Measurements from ENCODE around the gene ZFYVE26.
A peak's percentile ranks its signal among the peaks of the same experiment; 100 is the strongest.

Gene ZFYVE26

DNA sequence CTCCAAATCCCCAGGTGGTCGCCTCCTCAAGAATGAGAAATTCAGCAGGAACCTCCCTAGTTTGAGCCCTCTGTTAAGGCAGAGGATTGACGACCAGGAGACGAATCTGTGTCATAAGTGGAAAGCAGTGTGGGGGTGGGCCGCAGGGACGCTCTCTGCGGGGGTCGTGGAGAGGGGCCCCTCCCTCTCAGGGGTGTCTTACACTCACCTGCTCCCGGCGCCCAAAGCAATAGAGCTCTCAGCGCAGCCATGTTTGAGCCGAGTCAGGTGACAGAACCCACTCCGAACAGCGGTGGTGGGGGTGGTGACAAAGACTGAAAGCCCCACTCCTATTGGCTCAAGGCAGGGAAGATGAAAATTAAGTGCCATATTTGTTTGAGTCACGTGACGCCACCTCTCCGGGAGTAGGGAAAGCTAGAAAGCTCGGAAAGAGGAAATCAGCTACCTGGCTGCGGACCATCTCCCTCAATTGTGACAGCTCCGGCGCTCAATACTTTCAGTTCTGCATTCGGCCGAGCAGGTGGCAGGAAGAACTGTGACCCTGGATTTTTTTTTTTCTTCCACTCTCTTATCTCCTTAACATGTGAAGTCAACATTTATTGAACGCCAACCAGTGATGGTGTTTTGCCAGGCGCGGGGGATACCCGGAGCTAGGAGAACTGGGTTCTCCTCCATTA, at the start of gene ZFYVE26:
ZFYVE26 (minus strand) TSS at position 265 of the 677 bp plus-strand sequence. CDS start 627 bp downstream, outside the sequence.
- TF ChIP-seq YY1 (IDR thresholded peaks at IDR 0.05; ENCODE audit: insufficient read depth, insufficient read length) (peak; percentile 87), ZNF274 (IDR thresholded peaks at IDR 0.05; ENCODE audit: low read depth, low read length) (no peak)
- H3K9ac ChIP-seq (ENCODE audit: insufficient read length, low read depth) = peak within 1 kb of the TSS; percentile 58
- peak within 1 kb of the TSS; percentile 65 for H3K4me3 ChIP-seq (ENCODE audit: insufficient read length, low read depth)
- H3K36me3 ChIP-seq (ENCODE audit: insufficient read depth, insufficient read length, low read length) = peaks cover 17% of the 10 kb centered on the region
- H3K27me3 ChIP-seq (ENCODE audit: insufficient read depth, insufficient read length) = no peaks in the 10 kb centered on the region
- peak; percentile 74 for DNase-seq (ENCODE audit: low read depth, low spot score)
- H3K4me1 ChIP-seq (ENCODE audit: insufficient read depth, insufficient read length) = peaks cover 5% of the 10 kb centered on the region
- no peaks in the 10 kb centered on the region for H3K9me3 ChIP-seq (ENCODE audit: insufficient read depth, low read length)

DNA sequence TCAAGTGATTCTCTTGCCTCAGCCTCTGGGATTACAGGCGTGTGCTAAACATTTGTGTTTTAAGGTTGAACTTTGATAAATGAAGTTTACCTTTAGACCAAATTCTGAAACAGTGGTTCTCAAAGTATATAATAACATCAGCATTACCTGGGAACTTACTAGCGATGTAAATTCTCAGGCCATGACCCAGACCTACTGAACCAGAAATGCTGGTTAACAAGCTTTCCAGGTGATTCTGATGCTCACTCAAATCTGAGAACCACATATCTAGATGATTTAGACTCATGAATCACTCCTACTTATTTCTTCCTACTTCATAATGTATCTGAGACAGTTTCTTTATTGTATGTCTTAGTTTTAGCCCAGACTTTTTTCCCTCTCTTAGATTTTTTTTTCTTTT, 46.8 kb upstream of the ZFYVE26 start:
- Histone ChIP-seq H3K27me3 (ENCODE audit: insufficient read depth, insufficient read length) (no peaks in the 10 kb centered on the region), H3K36me3 (ENCODE audit: insufficient read depth, insufficient read length, low read length) (no peaks in the 10 kb centered on the region), H3K4me1 (ENCODE audit: insufficient read depth, insufficient read length) (no peaks in the 10 kb centered on the region), H3K9ac (ENCODE audit: insufficient read length, low read depth) (no peak overlapping the region), H3K4me3 (ENCODE audit: insufficient read length, low read depth) (no peak overlapping the region), H3K9me3 (ENCODE audit: insufficient read depth, low read length) (peaks cover 9% of the 10 kb centered on the region)
- no peak for DNase-seq (ENCODE audit: low read depth, low spot score)
- TF ChIP-seq YY1 (IDR thresholded peaks at IDR 0.05; ENCODE audit: insufficient read depth, insufficient read length) (no peak), ZNF274 (IDR thresholded peaks at IDR 0.05; ENCODE audit: low read depth, low read length) (no peak), SUZ12 (IDR thresholded peaks at IDR 0.05; ENCODE audit: extremely low read depth, insufficient read depth, insufficient read length) (no peak)

DNA sequence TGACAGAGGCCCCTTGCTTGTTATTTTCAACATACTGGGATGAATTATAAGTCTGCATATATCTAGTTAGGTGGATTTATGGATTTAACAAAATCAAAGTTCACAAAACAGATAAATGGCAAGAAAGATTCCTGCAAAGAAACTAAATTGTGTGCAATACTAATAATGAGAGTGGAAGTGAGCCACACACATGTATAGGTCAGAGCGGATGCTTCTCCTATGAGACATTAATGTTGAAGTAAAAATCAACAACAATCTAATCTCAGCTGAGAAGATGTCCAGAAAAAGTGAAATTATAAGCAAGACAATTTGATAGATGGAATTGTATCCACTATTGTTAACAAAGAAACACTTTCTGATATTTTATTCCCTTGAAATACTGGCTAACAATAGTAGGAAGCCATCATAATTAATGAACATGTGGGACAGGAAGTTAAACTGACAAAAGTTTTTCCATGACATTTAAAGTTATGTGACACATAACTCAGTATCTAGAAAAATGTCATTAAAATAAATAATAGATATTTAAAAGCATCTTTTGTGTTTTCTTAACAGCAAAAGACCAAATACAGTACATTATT, 42.9 kb upstream of the ZFYVE26 start:
- TF ChIP-seq SUZ12 (IDR thresholded peaks at IDR 0.05; ENCODE audit: extremely low read depth, insufficient read depth, insufficient read length) = no peak
- TF ChIP-seq ZNF274 (IDR thresholded peaks at IDR 0.05; ENCODE audit: low read depth, low read length) = no peak
- no peak for TF ChIP-seq YY1 (IDR thresholded peaks at IDR 0.05; ENCODE audit: insufficient read depth, insufficient read length)
- no peak for DNase-seq (ENCODE audit: low read depth, low spot score)
- H3K4me1 ChIP-seq (ENCODE audit: insufficient read depth, insufficient read length) = no peaks in the 10 kb centered on the region
- no peaks in the 10 kb centered on the region for H3K36me3 ChIP-seq (ENCODE audit: insufficient read depth, insufficient read length, low read length)
- no peak overlapping the region for H3K4me3 ChIP-seq (ENCODE audit: insufficient read length, low read depth)
- no peaks in the 10 kb centered on the region for H3K9me3 ChIP-seq (ENCODE audit: insufficient read depth, low read length)
- H3K9ac ChIP-seq (ENCODE audit: insufficient read length, low read depth) = no peak overlapping the region
- H3K27me3 ChIP-seq (ENCODE audit: insufficient read depth, insufficient read length) = no peaks in the 10 kb centered on the region

DNA sequence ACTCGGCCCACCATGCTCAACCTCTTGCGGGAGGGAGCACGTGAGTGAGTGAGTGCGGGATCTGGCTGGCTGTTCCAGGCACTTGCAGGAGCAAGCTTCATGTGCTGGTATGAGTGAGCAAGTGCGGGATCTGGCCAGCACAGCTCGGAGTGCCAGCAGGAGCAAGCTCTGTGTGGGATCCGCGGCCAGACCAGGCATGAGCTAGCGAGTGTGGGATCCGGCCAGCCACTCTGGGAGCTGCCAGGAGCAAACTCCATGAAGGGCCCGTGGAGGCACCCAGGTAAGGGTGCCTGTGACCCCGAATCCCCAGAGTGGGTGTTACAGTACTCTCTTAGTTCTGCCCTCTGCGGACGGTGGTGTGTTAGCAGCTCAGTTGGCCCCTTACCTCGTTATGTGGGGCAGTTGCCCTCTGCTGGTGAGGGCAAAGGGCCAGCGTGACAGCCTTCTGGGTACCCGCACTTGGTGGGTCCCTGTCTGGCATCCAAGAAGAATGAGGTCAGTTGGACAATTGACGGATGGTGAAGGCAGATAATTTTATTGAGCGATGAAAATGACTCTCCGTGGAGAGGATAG, 41.5 kb upstream of the ZFYVE26 start:
- Histone ChIP-seq H3K4me3 (ENCODE audit: insufficient read length, low read depth) (no peak overlapping the region), H3K36me3 (ENCODE audit: insufficient read depth, insufficient read length, low read length) (no peaks in the 10 kb centered on the region), H3K4me1 (ENCODE audit: insufficient read depth, insufficient read length) (no peaks in the 10 kb centered on the region), H3K9me3 (ENCODE audit: insufficient read depth, low read length) (no peaks in the 10 kb centered on the region), H3K9ac (ENCODE audit: insufficient read length, low read depth) (no peak overlapping the region), H3K27me3 (ENCODE audit: insufficient read depth, insufficient read length) (no peaks in the 10 kb centered on the region)
- DNase-seq (ENCODE audit: low read depth, low spot score) = no peak
- TF ChIP-seq ZNF274 (IDR thresholded peaks at IDR 0.05; ENCODE audit: low read depth, low read length) (no peak), SUZ12 (IDR thresholded peaks at IDR 0.05; ENCODE audit: extremely low read depth, insufficient read depth, insufficient read length) (no peak), YY1 (IDR thresholded peaks at IDR 0.05; ENCODE audit: insufficient read depth, insufficient read length) (no peak)

DNA sequence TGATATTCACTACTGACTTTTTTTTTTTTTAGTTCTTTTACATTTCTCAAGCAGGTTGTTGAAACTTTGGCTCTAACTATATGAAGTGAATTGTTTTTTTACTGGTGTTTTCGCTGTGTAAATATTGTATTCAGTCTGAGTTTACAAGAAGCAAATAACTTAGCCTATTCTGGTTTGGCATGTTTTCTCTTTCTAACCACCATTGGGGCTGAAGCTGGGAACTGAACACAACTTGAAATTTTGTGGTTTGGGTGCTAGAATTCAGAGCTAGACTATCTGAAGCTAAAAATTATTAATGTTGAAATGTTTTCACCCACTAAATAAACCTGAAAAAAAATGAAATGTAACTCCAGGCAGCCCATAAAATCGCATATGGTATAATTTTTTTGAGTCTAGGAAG, 40.4 kb upstream of the ZFYVE26 start:
- TF ChIP-seq YY1 (IDR thresholded peaks at IDR 0.05; ENCODE audit: insufficient read depth, insufficient read length) = no peak
- no peak for TF ChIP-seq ZNF274 (IDR thresholded peaks at IDR 0.05; ENCODE audit: low read depth, low read length)
- TF ChIP-seq SUZ12 (IDR thresholded peaks at IDR 0.05; ENCODE audit: extremely low read depth, insufficient read depth, insufficient read length) = no peak
- Histone ChIP-seq H3K36me3 (ENCODE audit: insufficient read depth, insufficient read length, low read length) (no peaks in the 10 kb centered on the region), H3K9ac (ENCODE audit: insufficient read length, low read depth) (no peak overlapping the region), H3K4me1 (ENCODE audit: insufficient read depth, insufficient read length) (no peaks in the 10 kb centered on the region), H3K9me3 (ENCODE audit: insufficient read depth, low read length) (no peaks in the 10 kb centered on the region), H3K4me3 (ENCODE audit: insufficient read length, low read depth) (no peak overlapping the region), H3K27me3 (ENCODE audit: insufficient read depth, insufficient read length) (no peaks in the 10 kb centered on the region)
- no peak for DNase-seq (ENCODE audit: low read depth, low spot score)

DNA sequence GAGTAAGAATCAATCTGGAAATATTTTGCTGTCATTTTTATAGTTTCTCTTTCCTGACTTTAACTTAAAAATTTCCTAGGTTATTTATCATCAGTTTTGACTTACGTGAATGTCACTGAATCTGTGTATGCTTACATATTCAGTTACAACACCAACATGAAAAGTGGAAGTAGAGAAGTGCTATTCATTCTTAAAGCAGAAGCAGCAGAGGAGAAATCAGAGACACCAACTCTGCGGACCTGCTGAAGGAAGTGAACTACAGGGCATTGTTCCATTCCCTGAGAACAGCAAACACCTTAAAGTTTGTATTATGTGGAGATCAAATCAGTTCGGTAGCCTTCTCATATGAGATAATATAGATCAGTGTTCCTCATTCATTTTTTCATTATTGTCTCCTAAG, 37.3 kb upstream of the ZFYVE26 start:
- no peaks in the 10 kb centered on the region for H3K4me1 ChIP-seq (ENCODE audit: insufficient read depth, insufficient read length)
- no peak for TF ChIP-seq YY1 (IDR thresholded peaks at IDR 0.05; ENCODE audit: insufficient read depth, insufficient read length)
- no peak for TF ChIP-seq ZNF274 (IDR thresholded peaks at IDR 0.05; ENCODE audit: low read depth, low read length)
- TF ChIP-seq SUZ12 (IDR thresholded peaks at IDR 0.05; ENCODE audit: extremely low read depth, insufficient read depth, insufficient read length) = no peak

DNA sequence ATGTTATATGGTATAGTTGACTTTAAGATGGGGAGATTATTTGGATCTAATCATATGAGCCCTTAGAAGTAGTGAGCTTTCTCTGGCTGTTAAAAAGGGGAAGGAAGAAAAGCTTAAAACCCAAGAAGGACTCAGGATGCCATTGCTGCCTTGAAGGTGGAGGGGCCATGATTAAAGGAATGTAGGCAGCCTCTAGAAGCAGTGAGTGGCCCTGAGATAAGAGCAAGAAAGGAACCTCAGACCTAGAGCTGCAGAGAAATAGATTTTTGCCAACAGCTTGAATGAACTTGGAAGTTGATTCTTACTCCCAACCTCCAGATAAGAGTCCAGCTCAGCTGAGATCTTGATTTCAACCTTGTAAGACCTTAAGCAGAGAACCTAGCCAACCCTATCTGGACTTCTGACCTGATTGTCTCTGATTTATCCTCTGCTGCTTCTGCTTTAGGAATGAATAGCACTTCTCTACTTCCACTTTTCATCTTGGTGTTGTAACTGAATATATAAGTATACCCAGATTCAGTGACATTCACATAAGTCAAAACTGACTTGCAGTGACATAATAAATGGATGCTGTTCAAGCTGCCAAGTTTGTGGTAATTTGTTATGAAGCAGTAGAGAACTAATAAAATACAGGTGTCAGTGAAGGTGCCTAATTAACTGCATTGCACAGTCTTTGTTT, 36.7 kb upstream of the ZFYVE26 start:
- H3K4me3 ChIP-seq (ENCODE audit: insufficient read length, low read depth) = no peak overlapping the region
- H3K27me3 ChIP-seq (ENCODE audit: insufficient read depth, insufficient read length) = no peaks in the 10 kb centered on the region
- no peaks in the 10 kb centered on the region for H3K36me3 ChIP-seq (ENCODE audit: insufficient read depth, insufficient read length, low read length)
- TF ChIP-seq ZNF274 (IDR thresholded peaks at IDR 0.05; ENCODE audit: low read depth, low read length) = no peak
- H3K4me1 ChIP-seq (ENCODE audit: insufficient read depth, insufficient read length) = no peaks in the 10 kb centered on the region
- no peak for DNase-seq (ENCODE audit: low read depth, low spot score)
- H3K9ac ChIP-seq (ENCODE audit: insufficient read length, low read depth) = no peak overlapping the region
- no peaks in the 10 kb centered on the region for H3K9me3 ChIP-seq (ENCODE audit: insufficient read depth, low read length)

More for the DNA sequence above, 37.3 kb upstream of the ZFYVE26 start:
- Histone ChIP-seq H3K36me3 (ENCODE audit: insufficient read depth, insufficient read length, low read length) (no peaks in the 10 kb centered on the region), H3K9ac (ENCODE audit: insufficient read length, low read depth) (no peak overlapping the region), H3K27me3 (ENCODE audit: insufficient read depth, insufficient read length) (no peaks in the 10 kb centered on the region), H3K4me3 (ENCODE audit: insufficient read length, low read depth) (no peak overlapping the region), H3K9me3 (ENCODE audit: insufficient read depth, low read length) (no peaks in the 10 kb centered on the region)
- no peak for DNase-seq (ENCODE audit: low read depth, low spot score)
